Liver (tissue), 9 donors: ENCODE measurements around the gene SMCO1. TPM values are rescaled to one million over a fixed set of nuclear protein-coding genes. Genes with fewer than 3 reads are reported as not detected.

Source experiments
- DNase-seq: peaks from one replicate; pipeline ENCODE4 v3.0.0-alpha.2; 2017; ENCODE audit warnings: low spot score
- H3K27ac ChIP-seq, 2 donors: one replicate each; pipeline ENCODE4 v1.7.0; 2013; ENCODE audit warnings: inconsistent platforms in 2 of 2, low read length in 2 of 2, control low read depth in 1 of 2, low read depth in 1 of 2, mild to moderate bottlenecking in 1 of 2
- H3K27me3 ChIP-seq, 4 donors: one replicate each; pipeline versions ENCODE4 v1.6.1 to v1.7.0; 2013; ENCODE audit warnings: low read length in 3 of 4, inconsistent platforms in 1 of 4, mild to moderate bottlenecking in 1 of 4, moderate library complexity in 1 of 4; ENCODE audit not compliant: control insufficient read depth in 4 of 4, insufficient read depth in 4 of 4
- H3K36me3 ChIP-seq, 4 donors: one replicate each; pipeline versions ENCODE4 v1.6.1 to v1.7.0; 2013; ENCODE audit warnings: low read length in 3 of 4, mild to moderate bottlenecking in 3 of 4, low read depth in 1 of 4, moderate library complexity in 1 of 4; ENCODE audit not compliant: control insufficient read depth in 4 of 4, insufficient read depth in 3 of 4
- H3K4me1 ChIP-seq, 4 donors: one replicate each; pipeline versions ENCODE4 v1.6.1 to v1.7.0; 2013; ENCODE audit warnings: low read length in 3 of 4, mild to moderate bottlenecking in 3 of 4, moderate library complexity in 1 of 4; ENCODE audit not compliant: control insufficient read depth in 4 of 4, insufficient read depth in 4 of 4
- H3K4me3 ChIP-seq, 3 donors: one replicate each; pipeline versions ENCODE4 v1.6.1 to v1.7.0; 2013; ENCODE audit warnings: low read length in 3 of 3, control low read depth in 1 of 3, low read depth in 1 of 3, mild to moderate bottlenecking in 1 of 3
- H3K9ac ChIP-seq, 2 donors: one replicate each; pipeline ENCODE4 v1.7.0; 2013; ENCODE audit warnings: low read length in 2 of 2, mild to moderate bottlenecking in 2 of 2, moderate library complexity in 2 of 2, control low read depth in 1 of 2, low read depth in 1 of 2
- H3K9me3 ChIP-seq, 4 donors: one replicate each; pipeline versions ENCODE4 v1.6.1 to v1.7.0; 2013; ENCODE audit warnings: low read length in 3 of 4; ENCODE audit not compliant: control insufficient read depth in 4 of 4
- CTCF ChIP-seq: fragments of 150-350 bp; IDR thresholded peaks from 2 replicates; pipeline ENCODE4 v1.5.1; 2017; ENCODE audit warnings: improper control_type of control experiment, low read depth, low read length; ENCODE audit not compliant: missing input control
- EGR1 ChIP-seq, 2 donors: IDR thresholded peaks; 2 replicates each; pipeline ENCODE4 v1.6.1; 2016 to 2018; ENCODE audit warnings: antibody characterized with exemption in 2 of 2, low read depth in 2 of 2
- FOXA1 ChIP-seq: IDR thresholded peaks from 2 replicates; pipeline ENCODE4 v1.6.1; 2016; ENCODE audit warnings: antibody characterized with exemption
- FOXA2 ChIP-seq: IDR thresholded peaks from 2 replicates; pipeline ENCODE4 v1.6.1; 2016; ENCODE audit warnings: antibody characterized with exemption
- GABPA ChIP-seq, 2 donors: IDR thresholded peaks in 1 of 2; conservative IDR thresholded peaks in 1 of 2; 2 replicates each; pipeline ENCODE4 v1.6.1; 2016; ENCODE audit warnings: antibody characterized with exemption in 2 of 2, mild to moderate bottlenecking in 1 of 2, moderate library complexity in 1 of 2
- HNF4A ChIP-seq, 2 donors: conservative IDR thresholded peaks; 2 replicates each; pipeline ENCODE4 v1.6.1; 2016; ENCODE audit warnings: antibody characterized with exemption in 2 of 2, mild to moderate bottlenecking in 2 of 2
- HNF4G ChIP-seq: IDR thresholded peaks from 2 replicates; pipeline ENCODE4 v1.6.1; 2016; ENCODE audit warnings: antibody characterized with exemption
- MAX ChIP-seq: IDR thresholded peaks from 2 replicates; pipeline ENCODE4 v1.6.1; 2016; ENCODE audit warnings: antibody characterized with exemption
- NR2F2 ChIP-seq: IDR thresholded peaks from 2 replicates; pipeline ENCODE4 v1.6.1; 2016; ENCODE audit warnings: antibody characterized with exemption
- RAD21 ChIP-seq, 2 donors: IDR thresholded peaks; 2 replicates each; pipeline ENCODE4 v1.6.1; 2016; ENCODE audit warnings: antibody characterized with exemption in 2 of 2, mild to moderate bottlenecking in 2 of 2
- REST ChIP-seq: IDR thresholded peaks from 2 replicates; pipeline ENCODE4 v1.6.1; 2016; ENCODE audit warnings: antibody characterized with exemption, mild to moderate bottlenecking
- RXRA ChIP-seq, 2 donors: IDR thresholded peaks; 2 replicates each; pipeline ENCODE4 v1.6.1; 2017 to 2018; ENCODE audit warnings: antibody characterized with exemption in 2 of 2, mild to moderate bottlenecking in 1 of 2
- SP1 ChIP-seq: IDR thresholded peaks from 2 replicates; pipeline ENCODE4 v1.6.1; 2018; ENCODE audit warnings: antibody characterized with exemption, mild to moderate bottlenecking
- TAF1 ChIP-seq: conservative IDR thresholded peaks from 2 replicates; pipeline ENCODE4 v1.6.1; 2016; ENCODE audit warnings: antibody characterized with exemption, mild to moderate bottlenecking
- WGBS: extraction: QIAGEN DNeasy Blood & Tissue Kit; methylation state at CpG from one replicate; pipeline ENCODE4 v1.1.7; 2013; 5-methylcytosine and 5-hydroxymethylcytosine counted together
- polyA plus RNA-seq, 2 donors: library from polyadenylated mRNA; stranded (reverse) in 1 of 2; unstranded in 1 of 2; fragments of 200-250 nt in 1 of 2; fragments of >200 nt in 1 of 2; fragmentation: Nextera tagmentation in 1 of 2; extraction: Ambion mirVana in 1 of 2; gene quantifications; one replicate each; pipeline versions ENCODE4 v1.2.1 to v1.2.3, GENCODE V29; 2013 to 2015
- total RNA-seq, 2 donors: library from RNA; depleted of rRNA; stranded (reverse); fragments of >200 nt; gene quantifications; one replicate each; pipeline ENCODE4 v1.2.3, GENCODE V29; 2014
- donor health status: healthy.
- donor health status: healthy.
- donor health status: healthy.
- donor health status: healthy.
- donor health status: healthy.

Gene SMCO1
- total RNA-seq (under 1 TPM in 1 of 2 donors, not detected in 1; 0.05 TPM), polyA plus RNA-seq (not detected)

- WGBS = 94% methylated on average over 10 of the region's 10 CpGs
- H3K9ac ChIP-seq = no peak within 1 kb of the TSS
These were observed at the start of gene SMCO1 for GRCh38 chr3:196514913-196515621. SMCO1 (minus strand) TSS chr3:196515346; CDS start chr3:196515209, 137 bp downstream.

GRCh38 chr3:196563721-196564225 is 48.6 kb upstream of the SMCO1 start:
- H3K4me1 ChIP-seq = peaks cover 0 to 12% (median 10%) of the 10 kb centered on the region in 4 donors
- H3K4me3 ChIP-seq = no peak overlapping the region
- TF ChIP-seq CTCF (no peak), HNF4G (no peak), HNF4A (conservative IDR thresholded peaks at IDR 0.05) (no peak), RXRA (IDR thresholded peaks at IDR 0.05) (no peak), NR2F2 (no peak), GABPA (IDR thresholded peaks at IDR 0.05 in 1 of 2, conservative IDR thresholded peaks at IDR 0.05 in 1 of 2) (no peak), RAD21 (IDR thresholded peaks at IDR 0.05) (no peak), MAX (no peak), SP1 (no peak), TAF1 (no peak), EGR1 (IDR thresholded peaks at IDR 0.05; ENCODE audit: low read depth in 2 of 2) (no peak), FOXA1 (no peak), FOXA2 (no peak), REST (no peak)
- DNase-seq = no peak
- H3K36me3 ChIP-seq = peaks cover 0 to 7% (median 1%) of the 10 kb centered on the region in 4 donors
- H3K9ac ChIP-seq = no peak overlapping the region
- H3K27me3 ChIP-seq = no peaks in the 10 kb centered on the region
- no peaks in the 10 kb centered on the region for H3K9me3 ChIP-seq
- no peak overlapping the region for H3K27ac ChIP-seq
- 87% methylated on average over 9 of the region's 9 CpGs for WGBS

More at GRCh38 chr3:196514913-196515621, at the start of gene SMCO1:
- Histone ChIP-seq H3K27ac (no peak within 1 kb of the TSS), H3K4me1 (no peaks in the 10 kb centered on the region), H3K27me3 (no peaks in the 10 kb centered on the region), H3K36me3 (no peaks in the 10 kb centered on the region), H3K9me3 (peaks cover 8 to 24% (median 19%) of the 10 kb centered on the region in 4 donors), H3K4me3 (no peak within 1 kb of the TSS)
- DNase-seq = no peak
- TF ChIP-seq GABPA (IDR thresholded peaks at IDR 0.05 in 1 of 2, conservative IDR thresholded peaks at IDR 0.05 in 1 of 2) = no peak
- no peak for TF ChIP-seq NR2F2
